ENCODE results near the gene ANKS3. TPM values are rescaled to one million over a fixed set of nuclear protein-coding genes. Genes with fewer than 3 reads are reported as not detected.

ANKS3 gene
- polyA plus RNA-seq, 1 of the 3 experiments (the other 2 are of a cell fraction): 42.2 TPM

GRCh38 chr16:4694642-4695451 lies 39.2 kb downstream of the ANKS3 start:
- peak overlapping the region in 1 of 2 experiments; percentile 88; a peak in 2 of 4 replicates for H3K27ac ChIP-seq (ENCODE audit: low read depth in 2 of 2, low read length in 1 of 2)
- no peaks in the 10 kb centered on the region for H4K20me1 ChIP-seq (ENCODE audit: insufficient read depth)
- peak; percentile 58 for DNase-seq
- H3K79me2 ChIP-seq (ENCODE audit: insufficient read depth): peaks cover 11% of the 10 kb centered on the region; the same call in 1 of the 2 replicates
- H3K9me2 ChIP-seq: no peaks in the 10 kb centered on the region
- H3K9ac ChIP-seq: peak overlapping the region; percentile 82; the same call in 1 of the 2 replicates
- peaks cover 11 to 50% of the 10 kb centered on the region in 2 experiments for H3K36me3 ChIP-seq (replicated peaks in 1 of 2; ENCODE audit: control insufficient read depth in 1 of 2, insufficient read depth in 2 of 2, low read length in 1 of 2)
- peaks cover 0 to 26% of the 10 kb centered on the region in 2 experiments; a peak in 1 of 4 replicates for H3K4me1 ChIP-seq (ENCODE audit: control insufficient read depth in 1 of 2, insufficient read depth in 2 of 2, low read depth in 1 of 2, low read length in 1 of 2)
- H3K9me3 ChIP-seq: no peaks in the 10 kb centered on the region
- POLR2A ChIA-PET: interaction anchor here (1.4 to 2.3 kb wide), 2 partner anchors 10 to 40 kb away, joined by 4 to 8 read pairs; partner anchors contain the start of genes ANKS3 and DNAAF8
- no peak for TF ChIP-seq GATA2 (CRISPR knock-in tag; IDR thresholded peaks at IDR 0.05)
- TF ChIP-seq TAF1 (IDR thresholded peaks at IDR 0.05; ENCODE audit: borderline replicate concordance, low read depth, low read length): no peak
- CTCF ChIA-PET: interaction anchor here (0.9 to 2.9 kb wide), 8 partner anchors 18 to 262 kb away, joined by 3 to 16 read pairs (median 4); no protein-coding TSS in a partner anchor
- WGBS (ENCODE audit: low lambda C conversion rate): 63% methylated on average over 24 of the region's 26 CpGs
- H3K27me3 ChIP-seq (ENCODE audit: insufficient read depth): no peaks in the 10 kb centered on the region
- H3K4me3 ChIP-seq (ENCODE audit: low read depth in 2 of 2, low read length in 1 of 2): peak overlapping the region; percentile 91 to 97
- no peak overlapping the region for H2AFZ ChIP-seq (ENCODE audit: low read depth)
- H3F3A ChIP-seq (replicated peaks; ENCODE audit: insufficient read depth): peaks cover 17% of the 10 kb centered on the region
- peak overlapping the region; percentile 94 for H3K4me2 ChIP-seq

- no peaks in the 10 kb centered on the region for H3K27me3 ChIP-seq (ENCODE audit: insufficient read depth)
- peak overlapping the region; percentile 82 for H3K9ac ChIP-seq
- peak overlapping the region; percentile 91 to 97 for H3K4me3 ChIP-seq (ENCODE audit: low read depth in 2 of 2, low read length in 1 of 2)
- CTCF ChIA-PET: interaction anchor here (0.9 to 2.9 kb wide), 5 partner anchors 44 to 262 kb away, joined by 3 to 16 read pairs (median 4); partner anchors contain the start of gene PPL
- H3K9me3 ChIP-seq: no peaks in the 10 kb centered on the region
- TF ChIP-seq ZBTB33 (IDR thresholded peaks at IDR 0.05; ENCODE audit: borderline replicate concordance, low read depth) (0 out of 2 replicates have a peak, but pooled peaks have one; percentile 20), EP300 (IDR thresholded peaks at IDR 0.05; ENCODE audit: borderline replicate concordance in 1 of 2, low read depth in 1 of 2, low read length in 1 of 2) (no peak), MXI1 (IDR thresholded peaks at IDR 0.05; ENCODE audit: low read depth, low read length) (peak; percentile 37; the same call in 1 of the 2 replicates)
- DNase-seq: peak; percentile 89
- peaks cover 0 to 26% of the 10 kb centered on the region in 2 experiments; a peak in 1 of 4 replicates for H3K4me1 ChIP-seq (ENCODE audit: control insufficient read depth in 1 of 2, insufficient read depth in 2 of 2, low read depth in 1 of 2, low read length in 1 of 2)
- peaks cover 17% of the 10 kb centered on the region for H3F3A ChIP-seq (replicated peaks; ENCODE audit: insufficient read depth)
- H3K79me2 ChIP-seq (ENCODE audit: insufficient read depth): peaks cover 11% of the 10 kb centered on the region; the same call in 1 of the 2 replicates
- POLR2A ChIA-PET: interaction anchor here (1.0 to 2.3 kb wide), 4 partner anchors 11 to 40 kb away, joined by 3 to 8 read pairs (median 4); partner anchors contain the start of genes ANKS3 and DNAAF8
- no peaks in the 10 kb centered on the region for H4K20me1 ChIP-seq (ENCODE audit: insufficient read depth)
- H3K4me2 ChIP-seq: peak overlapping the region; percentile 94
- H3K9me2 ChIP-seq: no peaks in the 10 kb centered on the region
- H3K36me3 ChIP-seq (replicated peaks in 1 of 2; ENCODE audit: control insufficient read depth in 1 of 2, insufficient read depth in 2 of 2, low read length in 1 of 2): peaks cover 7 to 43% of the 10 kb centered on the region in 2 experiments
- H3K27ac ChIP-seq (ENCODE audit: low read depth in 2 of 2, low read length in 1 of 2): peak overlapping the region; percentile 47 to 88; a peak in 3 of 4 replicates
- H2AFZ ChIP-seq (ENCODE audit: low read depth): peak overlapping the region; percentile 51; the same call in 1 of the 2 replicates
- 21% methylated on average over 8 of the region's 54 CpGs for WGBS (ENCODE audit: low lambda C conversion rate)
Measured at GRCh38 chr16:4693956-4694641, 40.0 kb downstream of the ANKS3 start.
